NCI-H1694 (cell line): ENCODE data around the gene NCS1.

Experiments
- DNase-seq: peaks from one replicate; lab custom pipeline; 2025; lab: John Stamatoyannopoulos, UW

NCS1 gene

DNA sequence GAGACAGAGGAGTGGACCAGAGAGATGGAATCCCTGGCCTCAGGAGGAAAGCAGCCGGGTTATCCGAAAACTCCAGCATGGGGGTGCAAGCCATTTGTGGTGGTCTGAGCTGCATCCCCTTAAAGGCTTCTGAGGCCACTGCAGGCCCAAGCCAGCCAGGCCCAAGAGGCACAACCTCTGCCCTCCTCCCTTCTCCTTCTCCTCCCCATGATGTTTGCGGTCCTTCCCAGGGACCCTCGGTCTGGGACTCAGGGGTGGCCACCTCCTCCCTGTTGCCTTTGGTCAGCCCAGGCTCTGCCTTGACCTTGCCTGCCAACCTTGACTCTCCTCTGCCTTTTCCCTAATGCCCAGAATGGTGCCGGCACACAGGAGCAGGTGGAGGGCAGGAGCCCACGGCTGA is 4.6 kb downstream of the NCS1 start:
- no peak for DNase-seq

- no peak for DNase-seq
These were observed 5.9 kb downstream of the NCS1 start for GRCh38 chr9:130177898-130178805.

DNA sequence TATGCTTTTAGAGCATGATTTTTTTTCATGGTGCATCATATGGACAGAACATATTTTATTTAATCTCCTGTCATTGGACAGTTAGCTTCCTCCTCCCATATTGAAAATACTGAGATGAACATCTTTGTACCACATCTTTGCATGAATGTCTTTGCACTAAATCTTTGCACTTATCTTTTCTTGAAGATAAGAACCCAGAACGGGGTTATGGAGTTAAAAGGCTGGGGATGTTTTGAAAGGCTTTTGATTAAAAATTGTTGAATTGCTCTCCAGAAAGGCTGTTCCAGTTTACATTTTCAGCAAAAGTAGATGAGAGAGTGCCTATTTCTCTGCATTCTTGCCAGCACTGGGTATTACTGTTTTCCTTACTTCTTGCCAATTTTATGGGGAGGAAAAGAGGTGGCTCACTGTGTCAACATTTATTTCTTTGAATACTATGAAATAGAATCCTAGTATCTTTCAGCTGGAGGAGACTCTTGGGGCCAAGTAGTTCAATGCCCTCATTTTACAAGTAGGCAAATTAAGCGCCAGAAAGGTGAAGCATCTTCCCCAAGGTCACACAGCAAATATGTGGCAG is 7.2 kb downstream of the NCS1 start:
- no peak for DNase-seq

DNA sequence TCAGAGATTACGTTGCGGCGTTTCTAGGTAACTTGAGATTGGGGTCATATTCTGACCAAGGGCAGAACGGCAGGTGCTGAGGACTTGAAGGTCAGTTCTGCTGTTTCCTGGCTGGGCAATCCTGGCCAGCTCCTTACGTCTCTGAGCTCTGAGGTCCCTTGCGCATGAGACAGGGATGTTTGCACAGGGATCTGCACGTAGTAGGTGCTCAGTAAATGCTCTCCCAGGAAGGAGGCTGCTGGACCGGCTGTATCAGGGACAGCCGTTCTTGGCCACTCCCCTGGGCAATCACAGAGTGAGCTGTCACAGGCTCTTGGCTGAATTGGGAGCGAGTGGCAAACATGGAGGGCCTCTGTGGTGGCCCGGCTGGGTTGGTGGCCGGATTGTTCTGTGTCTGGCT is 8.3 kb downstream of the NCS1 start:
- DNase-seq = no peak

DNA sequence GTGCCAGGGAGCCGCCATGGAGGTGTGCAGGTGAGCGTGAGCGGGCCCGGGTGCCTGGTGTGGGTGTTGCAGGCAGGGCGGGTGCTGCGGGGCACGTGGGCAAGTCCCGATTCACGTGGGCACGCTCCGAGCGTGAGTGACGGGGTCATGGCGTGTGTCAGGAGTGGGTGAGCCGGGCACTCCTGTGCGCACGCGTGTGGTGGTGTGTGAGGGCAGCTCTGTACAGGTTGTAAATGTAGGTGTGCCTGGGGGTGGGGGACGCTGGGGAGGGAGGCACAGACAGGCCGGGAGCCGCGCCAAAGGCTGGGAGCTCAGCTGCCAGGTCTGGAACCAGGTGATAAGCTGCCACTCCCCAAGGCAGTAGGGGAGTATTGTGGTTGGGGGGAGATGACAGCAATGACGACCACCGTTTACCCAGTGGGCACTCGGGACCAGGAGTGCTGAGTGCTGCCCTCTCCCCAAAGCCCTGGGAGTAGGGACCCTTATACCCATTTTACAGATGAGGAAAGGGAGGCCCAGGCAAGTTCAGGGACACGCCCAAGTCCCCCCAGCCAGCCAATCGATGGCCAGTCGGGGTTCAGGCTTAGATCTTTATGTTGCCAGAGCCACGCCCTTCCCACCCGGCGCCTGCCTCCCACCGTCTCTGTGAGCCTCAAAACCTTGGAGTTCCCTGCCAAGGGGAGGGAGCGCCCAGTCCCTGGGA is 9.6 kb downstream of the NCS1 start:
- no peak for DNase-seq

DNA sequence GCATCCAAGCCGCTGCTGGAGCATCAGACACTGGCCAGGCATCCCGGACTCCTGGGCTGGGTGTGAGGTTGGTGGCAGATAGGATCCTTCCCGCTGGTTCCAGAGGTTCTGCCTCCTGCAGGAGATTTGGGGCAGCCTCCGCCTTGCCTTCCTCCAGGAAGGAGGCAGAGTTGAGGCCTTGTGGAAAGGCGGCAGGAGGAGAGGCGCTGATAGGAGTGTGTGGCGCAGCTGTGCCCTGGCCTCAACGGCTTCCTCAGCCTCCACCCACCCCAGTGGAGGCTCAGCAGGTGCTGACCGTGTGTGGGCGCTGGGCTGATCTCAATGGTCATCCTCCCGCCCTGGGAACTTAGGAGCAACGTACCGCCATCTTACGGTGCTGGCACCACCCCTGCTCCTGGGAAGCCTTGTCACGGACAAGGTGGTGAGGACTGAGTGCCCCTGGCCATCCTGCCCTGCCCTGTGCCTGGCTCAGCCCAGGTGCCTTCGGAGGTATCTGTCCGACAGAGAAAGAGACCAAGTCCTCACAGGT is 10.2 kb downstream of the NCS1 start:
- DNase-seq = no peak

- no peak for DNase-seq
These were observed 11.0 kb downstream of the NCS1 start for GRCh38 chr9:130183133-130183762.

DNA sequence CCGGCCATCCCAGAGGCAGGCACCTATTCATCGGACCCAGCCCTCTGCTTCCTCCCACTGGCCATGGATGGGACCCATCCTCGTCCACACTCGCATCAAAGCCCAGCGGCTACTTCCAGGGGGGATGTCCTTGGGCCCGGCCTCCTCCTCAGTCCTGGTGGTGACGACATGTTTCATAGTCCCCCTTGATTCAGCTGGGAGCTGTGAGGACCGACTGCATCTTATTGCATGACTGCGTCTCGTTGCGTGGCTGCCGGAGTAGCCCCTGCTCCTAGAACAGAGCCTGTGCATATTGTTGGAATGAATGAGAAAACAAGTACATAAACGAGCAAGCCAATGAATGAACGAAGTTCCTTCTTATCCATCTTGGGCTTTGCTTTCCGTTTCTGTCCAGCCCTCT is 12.8 kb downstream of the NCS1 start:
- no peak for DNase-seq

- peak; percentile 45 for DNase-seq
These were observed 13.4 kb downstream of the NCS1 start for GRCh38 chr9:130185490-130186031.

GRCh38 chr9:130186051-130186450 is 13.8 kb downstream of the NCS1 start:
- DNase-seq = no peak

- no peak for DNase-seq
These were observed 14.8 kb downstream of the NCS1 start for GRCh38 chr9:130186839-130187522.

- no peak for DNase-seq
These were observed 15.3 kb downstream of the NCS1 start for GRCh38 chr9:130187523-130187846.

- no peak for DNase-seq
These were observed 16.8 kb downstream of the NCS1 start for GRCh38 chr9:130188860-130189481.

DNA sequence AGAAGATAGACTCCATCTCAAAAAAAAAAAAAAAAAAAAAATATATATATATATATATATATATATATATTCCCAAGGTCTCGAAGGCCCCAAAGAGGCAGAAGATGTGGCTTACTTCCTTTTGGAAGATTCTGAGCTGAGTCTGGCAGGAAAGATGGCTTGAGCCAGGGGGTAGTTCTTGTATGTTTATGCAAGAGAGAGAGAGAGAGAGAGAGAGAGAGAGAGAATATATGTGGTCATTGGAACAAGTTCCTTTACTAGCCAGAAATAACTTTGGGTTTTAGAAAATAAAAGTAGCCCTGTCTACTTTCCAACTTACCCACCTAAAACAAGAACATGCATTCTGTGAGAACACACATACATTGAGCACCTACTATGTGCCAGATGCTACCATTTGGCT is 17.6 kb downstream of the NCS1 start:
- no peak for DNase-seq

DNA sequence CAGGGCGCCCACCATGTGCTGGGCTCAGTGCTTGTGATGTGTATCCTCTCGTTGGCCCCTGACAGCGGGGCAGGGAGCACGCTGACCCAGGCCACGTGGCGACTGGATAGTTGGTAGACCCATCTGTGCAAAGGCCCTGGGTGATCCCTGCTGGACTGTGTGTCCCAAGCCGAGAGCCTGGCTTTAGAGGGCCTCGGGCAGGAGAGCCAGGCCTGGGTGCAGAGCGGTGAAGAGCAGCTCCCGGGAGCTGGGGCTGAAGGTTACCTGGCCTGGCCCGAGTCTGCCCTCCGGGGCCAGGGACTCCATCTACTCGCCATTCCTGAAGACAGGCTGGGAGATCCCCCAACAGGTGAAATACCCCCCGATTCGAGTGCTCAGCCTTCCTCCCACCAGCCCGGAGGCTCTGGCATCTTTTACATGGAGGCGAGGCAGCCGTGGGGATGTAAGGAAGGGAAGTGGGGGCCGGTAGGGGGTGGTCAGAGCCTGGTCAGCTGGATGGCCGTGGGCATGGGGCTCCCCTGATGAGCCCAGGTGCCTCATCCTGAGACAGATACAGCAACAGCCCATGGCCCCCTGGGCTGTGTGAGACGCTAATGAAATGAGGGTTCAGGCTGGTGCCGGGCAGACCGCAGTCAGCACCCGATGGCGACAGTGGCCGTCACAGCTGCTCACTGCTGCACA is 19.0 kb downstream of the NCS1 start:
- DNase-seq = no peak

DNA sequence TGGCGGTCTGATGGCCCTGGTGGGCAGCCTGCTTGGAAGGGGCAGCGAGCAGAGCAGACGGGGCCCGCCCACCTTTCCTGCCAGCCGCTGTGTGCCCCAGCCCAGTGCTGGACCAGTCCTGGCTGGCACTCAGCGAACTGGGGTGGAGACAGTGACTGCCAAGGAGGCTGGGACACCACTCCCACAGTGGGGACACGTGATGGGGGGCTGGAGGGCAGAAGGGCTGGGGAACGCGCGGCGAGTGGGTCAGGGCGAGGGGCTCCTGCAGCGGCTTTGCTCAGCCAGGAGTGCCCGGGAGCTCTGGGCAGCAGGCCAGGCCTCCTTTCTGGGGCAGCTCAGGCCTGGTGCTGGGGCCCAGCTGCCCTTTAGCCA is 19.5 kb downstream of the NCS1 start:
- DNase-seq = no peak

GRCh38 chr9:130192382-130192999 is 20.3 kb downstream of the NCS1 start:
- DNase-seq = no peak

- DNase-seq = no peak
These were observed 20.9 kb downstream of the NCS1 start for GRCh38 chr9:130193103-130193502.

GRCh38 chr9:130193531-130194377 is 21.6 kb downstream of the NCS1 start:
- DNase-seq = no peak
